OCI-LY7 (cell line): ENCODE measurements around the gene ILKAP. TPM values are rescaled to one million over a fixed set of nuclear protein-coding genes. Genes with fewer than 3 reads are reported as not detected.
A peak's percentile ranks its signal among the peaks of the same experiment; 100 is the strongest.

Source experiments
- BruUV-seq: library from RNA; stranded (reverse); fragments of 400-500 nt; replicated peaks from 2 replicates; lab custom pipeline; 2021; lab: Mats Ljungman, UMichigan
- CTCF ChIA-PET: fragments of 300-600 bp; sonication (Branson Sonifier 250); formaldehyde crosslinking; loops from one replicate; lab custom pipeline; 2022; ENCODE audit warnings: antibody characterized with exemption; ENCODE audit not compliant: unreplicated experiment; lab: Charles Lee
- POLR2A ChIA-PET: fragments of 300-600 bp; sonication (Branson Sonifier 250); formaldehyde crosslinking; loops from one replicate; lab custom pipeline; 2022; ENCODE audit warnings: antibody characterized with exemption; lab: Charles Lee
- DNase-seq: peaks from one replicate; pipeline ENCODE4 v3.0.0-alpha.2; 2015; ENCODE audit warnings: low spot score
- H2AFZ ChIP-seq: fragments of 200-600 bp; sonication (generic), shearing (Covaris generic); 2 replicates; pipeline ENCODE4 v1.6.1; 2014; ENCODE audit warnings: mild to moderate bottlenecking, antibody characterized with exemption, low read length, moderate library complexity
- H3K27ac ChIP-seq: fragments of 200-600 bp; sonication (generic); 2 replicates; pipeline ENCODE4 v1.5.1; 2014; ENCODE audit warnings: mixed run types, low read depth, mild to moderate bottlenecking, moderate library complexity, low read length, inconsistent platforms; ENCODE audit not compliant: poor library complexity, severe bottlenecking
- H3K36me3 ChIP-seq: fragments of 200-600 bp; sonication (generic); 2 replicates; pipeline ENCODE4 v1.6.1; 2014; ENCODE audit warnings: mild to moderate bottlenecking, antibody characterized with exemption, low read length, moderate library complexity, mixed read lengths; ENCODE audit not compliant: insufficient read depth
- H3K4me1 ChIP-seq: fragments of 200-600 bp; sonication (generic); 2 replicates; pipeline ENCODE4 v1.5.1; 2014; ENCODE audit warnings: mild to moderate bottlenecking, low read length; ENCODE audit not compliant: insufficient read depth, poor library complexity, severe bottlenecking
- H3K4me2 ChIP-seq: fragments of 200-600 bp; sonication (generic); 2 replicates; pipeline ENCODE4 v1.6.1; 2014; ENCODE audit warnings: mild to moderate bottlenecking, low read length
- H3K4me3 ChIP-seq: fragments of 200-600 bp; sonication (generic); 2 replicates; pipeline ENCODE4 v1.5.1; 2014; ENCODE audit warnings: mild to moderate bottlenecking, low read depth, low read length; ENCODE audit not compliant: poor library complexity, severe bottlenecking
- H3K79me2 ChIP-seq: fragments of 200-600 bp; sonication (generic); 2 replicates; pipeline ENCODE4 v1.6.1; 2016; ENCODE audit warnings: low read depth, mild to moderate bottlenecking, low read length, moderate library complexity, mixed read lengths; ENCODE audit not compliant: insufficient read depth
- H3K9me2 ChIP-seq: fragments of 200-600 bp; sonication (generic); 2 replicates; pipeline ENCODE4 v1.6.1; 2016; ENCODE audit warnings: mild to moderate bottlenecking, low read length, mixed read lengths; ENCODE audit not compliant: insufficient read depth
- H3K9me3 ChIP-seq: fragments of 200-600 bp; sonication (generic); 2 replicates; pipeline ENCODE4 v1.6.1; 2014; ENCODE audit warnings: mild to moderate bottlenecking, mixed run types, low read length, mixed read lengths
- H4K20me1 ChIP-seq: fragments of 200-600 bp; sonication (generic); 2 replicates; pipeline ENCODE4 v1.6.1; 2014; ENCODE audit warnings: mild to moderate bottlenecking, antibody characterized with exemption, low read length, moderate library complexity, mixed read lengths; ENCODE audit not compliant: insufficient read depth
- CTCF ChIP-seq: fragments of 200-600 bp; sonication (generic); conservative IDR thresholded peaks from 2 replicates; pipeline ENCODE4 v1.5.1; 2014; ENCODE audit warnings: mild to moderate bottlenecking, antibody characterized with exemption, low read length, moderate library complexity, mixed read lengths
- EZH2phosphoT487 ChIP-seq: fragments of 200-600 bp; sonication (generic); IDR thresholded peaks from 2 replicates; pipeline ENCODE4 v1.6.1; 2018; ENCODE audit warnings: low read depth, borderline replicate concordance, mild to moderate bottlenecking, mixed run types, antibody characterized with exemption, low read length, moderate library complexity, mixed read lengths
- intact Hi-C: fragments of 100-400 bp; cut with micrococcal nuclease; formaldehyde crosslinking; loops from one replicate; pipeline ENCODE4 v1.10.0; 2022; ENCODE audit not compliant: unreplicated experiment
- total RNA-seq, 2 experiments: library from RNA; depleted of rRNA in 1 of 2; stranded (reverse); fragments of >200 nt in 1 of 2; shearing (Covaris generic) in 1 of 2; gene quantifications; 2 replicates each; pipeline ENCODE4 v1.2.3, GENCODE V29; 2014 to 2022

ILKAP gene
- total RNA-seq, 2 experiments from 2014 or later = 33.1 to 61.8 TPM

- no TSS peak for BruUV-seq
Observed at GRCh38 chr2:238174291-238174690, 29.2 kb downstream of the ILKAP start.

DNA sequence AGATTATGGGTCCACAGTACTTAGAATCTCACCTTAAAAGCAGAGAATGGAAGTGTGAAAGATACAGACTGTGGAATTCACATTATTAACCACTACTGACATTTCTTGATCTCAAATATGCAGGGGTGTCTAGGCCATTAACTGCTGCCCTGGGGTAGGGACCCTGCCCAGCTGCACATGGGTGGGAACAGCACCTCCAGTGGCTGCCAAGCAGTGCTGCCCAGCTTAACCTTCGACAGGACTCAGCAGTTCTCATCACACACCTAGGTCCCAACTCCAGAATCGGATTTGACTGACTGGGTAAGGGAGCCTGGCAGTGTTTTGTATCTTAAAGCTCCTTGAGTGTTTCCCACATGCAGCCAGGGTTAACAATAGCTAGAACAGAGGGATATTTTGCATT is 29.8 kb downstream of the ILKAP start:
- Histone ChIP-seq H3K9me3 (no peaks in the 10 kb centered on the region), H3K9me2 (no peaks in the 10 kb centered on the region), H3K4me3 (no peak overlapping the region), H3K36me3 (peaks cover 93% of the 10 kb centered on the region), H3K27ac (no peak overlapping the region), H3K79me2 (no peaks in the 10 kb centered on the region), H2AFZ (no peak overlapping the region), H3K4me1 (peaks cover 28% of the 10 kb centered on the region), H3K4me2 (no peak overlapping the region), H4K20me1 (no peaks in the 10 kb centered on the region)
- ChIA-PET CTCF (no interaction called here), POLR2A (no interaction called here)
- TF ChIP-seq CTCF (peak; percentile 63), EZH2phosphoT487 (no peak)
- intact Hi-C loops = no loop called here
- DNase-seq = peak; percentile 18
- no TSS peak for BruUV-seq

More at GRCh38 chr2:238174291-238174690, 29.2 kb downstream of the ILKAP start:
- TF ChIP-seq EZH2phosphoT487 (no peak), CTCF (no peak)
- no peak overlapping the region for H3K4me2 ChIP-seq
- H3K4me3 ChIP-seq = no peak overlapping the region
- no peaks in the 10 kb centered on the region for H3K79me2 ChIP-seq
- peaks cover 93% of the 10 kb centered on the region for H3K36me3 ChIP-seq
- no peaks in the 10 kb centered on the region for H4K20me1 ChIP-seq
- H3K9me3 ChIP-seq = no peaks in the 10 kb centered on the region
- ChIA-PET CTCF (no interaction called here), POLR2A (no interaction called here)
- no peak for DNase-seq
- H3K9me2 ChIP-seq = no peaks in the 10 kb centered on the region
- intact Hi-C loops = no loop called here
- H3K4me1 ChIP-seq = peaks cover 26% of the 10 kb centered on the region
- H2AFZ ChIP-seq = no peak overlapping the region
- no peak overlapping the region for H3K27ac ChIP-seq

- BruUV-seq = no TSS peak
- Histone ChIP-seq H3K79me2 (no peaks in the 10 kb centered on the region), H3K9me3 (no peaks in the 10 kb centered on the region), H4K20me1 (no peaks in the 10 kb centered on the region), H3K9me2 (no peaks in the 10 kb centered on the region), H3K4me3 (no peak overlapping the region), H2AFZ (no peak overlapping the region), H3K36me3 (peaks cover 80% of the 10 kb centered on the region), H3K4me2 (no peak overlapping the region), H3K27ac (no peak overlapping the region), H3K4me1 (peaks cover 28% of the 10 kb centered on the region)
- CTCF ChIA-PET = no interaction called here
- POLR2A ChIA-PET = no interaction called here
- no peak for TF ChIP-seq EZH2phosphoT487
- no peak for TF ChIP-seq CTCF
- no peak for DNase-seq
- intact Hi-C loops = no loop called here
Observed at GRCh38 chr2:238172439-238172838, 31.1 kb downstream of the ILKAP start.
